Measurements from ENCODE around the gene CREG2.

CREG2 gene
- total RNA-seq: 0.06 to 0.09 reads per million in 2 experiments

- peak; percentile 31 for DNase-seq (ENCODE audit: low read depth)
These were observed at the start of gene CREG2 for GRCh38 chr2:101387151-101387834. Gene CREG2 (minus strand): TSS chr2:101387503. CDS start chr2:101387457, 46 bp downstream.

- no peak for DNase-seq (ENCODE audit: low read depth)
These were observed 47.9 kb upstream of the CREG2 start for GRCh38 chr2:101435001-101435862.

GRCh38 chr2:101433465-101433864 is 46.2 kb upstream of the CREG2 start:
- no peak for DNase-seq (ENCODE audit: low read depth)

GRCh38 chr2:101432411-101433181 is 45.3 kb upstream of the CREG2 start:
- no peak for DNase-seq (ENCODE audit: low read depth)

- DNase-seq (ENCODE audit: low read depth): no peak
These were observed 44.2 kb upstream of the CREG2 start for GRCh38 chr2:101431486-101431885.

- no peak for DNase-seq (ENCODE audit: low read depth)
These were observed 42.9 kb upstream of the CREG2 start for GRCh38 chr2:101430156-101430555.

GRCh38 chr2:101429453-101429852 is 42.1 kb upstream of the CREG2 start:
- no peak for DNase-seq (ENCODE audit: low read depth)

- DNase-seq (ENCODE audit: low read depth): no peak
These were observed 41.3 kb upstream of the CREG2 start for GRCh38 chr2:101428422-101429176.

- no peak for DNase-seq (ENCODE audit: low read depth)
These were observed 40.4 kb upstream of the CREG2 start for GRCh38 chr2:101427743-101428142.

- no peak for DNase-seq (ENCODE audit: low read depth)
These were observed 39.9 kb upstream of the CREG2 start for GRCh38 chr2:101427240-101427639.

- DNase-seq (ENCODE audit: low read depth): no peak
These were observed 39.5 kb upstream of the CREG2 start for GRCh38 chr2:101426822-101427221.

- DNase-seq (ENCODE audit: low read depth): no peak
These were observed 33.3 kb upstream of the CREG2 start for GRCh38 chr2:101420623-101421022.

- peak; percentile 36 for DNase-seq (ENCODE audit: low read depth)
These were observed 31.9 kb upstream of the CREG2 start for GRCh38 chr2:101419096-101419663.

- no peak for DNase-seq (ENCODE audit: low read depth)
These were observed 31.3 kb upstream of the CREG2 start for GRCh38 chr2:101418460-101419095.

GRCh38 chr2:101416609-101417008 is 29.3 kb upstream of the CREG2 start:
- no peak for DNase-seq (ENCODE audit: low read depth)

GRCh38 chr2:101415884-101416283 is 28.6 kb upstream of the CREG2 start:
- DNase-seq (ENCODE audit: low read depth): no peak

GRCh38 chr2:101415220-101415619 is 27.9 kb upstream of the CREG2 start:
- no peak for DNase-seq (ENCODE audit: low read depth)

- DNase-seq (ENCODE audit: low read depth): no peak
These were observed 24.9 kb upstream of the CREG2 start for GRCh38 chr2:101412092-101412694.

GRCh38 chr2:101410746-101411145 is 23.4 kb upstream of the CREG2 start:
- no peak for DNase-seq (ENCODE audit: low read depth)

- DNase-seq (ENCODE audit: low read depth): no peak
These were observed 22.8 kb upstream of the CREG2 start for GRCh38 chr2:101410114-101410513.
